AG09309 (cell line): ENCODE measurements around the gene IL24.

Experiments used
- DNase-seq: peaks from one replicate; pipeline ENCODE4 v3.0.0-alpha.2; 2010; ENCODE audit warnings: low read depth
- H3K4me3 ChIP-seq: 2 replicates; pipeline ENCODE4 v1.5.1; 2011; ENCODE audit warnings: mild to moderate bottlenecking, low read depth, low read length, moderate library complexity; ENCODE audit not compliant: control insufficient read depth
- CTCF ChIP-seq: IDR thresholded peaks from 2 replicates; pipeline ENCODE4 v1.5.1; 2011; ENCODE audit warnings: mild to moderate bottlenecking, low read depth, low read length, inconsistent platforms; ENCODE audit not compliant: insufficient read depth, control insufficient read depth; ENCODE audit errors: missing control alignments

The IL24 gene

GRCh38 chr1:206885341-206886060 lies 11.7 kb upstream of the IL24 start:
- no peak for DNase-seq
- H3K4me3 ChIP-seq, result no peak overlapping the region
- TF ChIP-seq CTCF, result no peak

- no peak for TF ChIP-seq CTCF
- H3K4me3 ChIP-seq, result no peak overlapping the region
- DNase-seq, result no peak
Observed at GRCh38 chr1:206886831-206887230, 10.4 kb upstream of the IL24 start.

GRCh38 chr1:206887701-206888100 lies 9.5 kb upstream of the IL24 start:
- no peak for DNase-seq
- no peak for TF ChIP-seq CTCF
- no peak overlapping the region for H3K4me3 ChIP-seq

- DNase-seq, result peak; percentile 90
- H3K4me3 ChIP-seq, result no peak overlapping the region
- no peak for TF ChIP-seq CTCF
Observed at GRCh38 chr1:206890125-206891060, 6.8 kb upstream of the IL24 start.

GRCh38 chr1:206891412-206891811 lies 5.8 kb upstream of the IL24 start:
- no peak for DNase-seq
- no peak overlapping the region for H3K4me3 ChIP-seq
- no peak for TF ChIP-seq CTCF

GRCh38 chr1:206892351-206892984 lies 4.8 kb upstream of the IL24 start:
- H3K4me3 ChIP-seq, result no peak overlapping the region
- DNase-seq, result no peak
- TF ChIP-seq CTCF, result no peak
